H1 (cell line): Measurements from ENCODE around the gene OAT. TPM values are rescaled to one million over a fixed set of nuclear protein-coding genes. Genes with fewer than 3 reads are reported as not detected.

Source experiments
- CTCF ChIA-PET: fragments of 300-600 bp; sonication (Branson Sonifier 250); formaldehyde crosslinking; loops from one replicate; lab custom pipeline; 2021; ENCODE audit not compliant: partially characterized antibody; lab: Charles Lee
- POLR2A ChIA-PET: fragments of 300-600 bp; sonication (Branson Sonifier 250); formaldehyde crosslinking; loops from one replicate; lab custom pipeline; 2021; ENCODE audit warnings: inconsistent platforms; ENCODE audit not compliant: partially characterized antibody; lab: Charles Lee
- DNase-seq, 2 experiments: peaks; one replicate each; pipeline versions ENCODE4 v3.0.0 to v3.0.0-alpha.2; 2010 to 2022; ENCODE audit warnings: low spot score in 2 of 2, low read depth in 1 of 2, mixed read lengths in 1 of 2
- FAIRE-seq: peaks from 2 replicates; lab custom pipeline; 2011; peaks lifted over from hg19 to GRCh38; lab: Jason Lieb, UNC
- H2AFZ ChIP-seq: 2 replicates; pipeline ENCODE4 v1.8.1; 2012; ENCODE audit warnings: low read length, inconsistent platforms
- H2AK5ac ChIP-seq: 2 replicates; pipeline ENCODE4 v1.6.1; 2013; ENCODE audit warnings: low read depth, low read length
- H2BK120ac ChIP-seq: replicated peaks from 2 replicates; pipeline ENCODE3; 2013; ENCODE audit warnings: low read depth, low read length, inconsistent platforms
- H2BK12ac ChIP-seq: 2 replicates; pipeline ENCODE4 v1.6.1; 2013; ENCODE audit warnings: low read depth, low read length
- H2BK15ac ChIP-seq: 2 replicates; pipeline ENCODE4 v1.6.1; 2013; ENCODE audit warnings: low read length
- H2BK20ac ChIP-seq: 2 replicates; pipeline ENCODE4 v1.6.1; 2013; ENCODE audit warnings: low read length
- H2BK5ac ChIP-seq: 2 replicates; pipeline ENCODE4 v1.6.1; 2013; ENCODE audit warnings: low read depth, low read length
- H3K14ac ChIP-seq: 2 replicates; pipeline ENCODE4 v1.6.1; 2013; ENCODE audit warnings: inconsistent platforms; ENCODE audit not compliant: insufficient read length
- H3K18ac ChIP-seq: 2 replicates; pipeline ENCODE4 v1.6.1; 2013; ENCODE audit warnings: low read length; ENCODE audit errors: extremely low read depth
- H3K23ac ChIP-seq: 2 replicates; pipeline ENCODE4 v1.6.1; 2013; ENCODE audit warnings: inconsistent platforms; ENCODE audit not compliant: insufficient read length
- H3K23me2 ChIP-seq: 2 replicates; pipeline ENCODE4 v1.6.1; 2013; ENCODE audit warnings: low read depth, low read length
- H3K27ac ChIP-seq: 2 replicates; pipeline ENCODE4 v1.6.1; 2011; ENCODE audit warnings: low read depth, low read length, inconsistent platforms
- H3K27me3 ChIP-seq, 4 experiments: replicated peaks in 1 of 4; 1 replicate in 1 of 4; 2 replicates in 3 of 4; pipeline versions ENCODE4 v1.6.1 to v1.8.1; 2011 to 2013; ENCODE audit warnings: low read length in 3 of 4, mild to moderate bottlenecking in 3 of 4, inconsistent platforms in 2 of 4, mixed read lengths in 2 of 4, moderate library complexity in 1 of 4; ENCODE audit not compliant: control insufficient read depth in 3 of 4, insufficient read depth in 3 of 4; ENCODE audit errors: extremely low read depth in 1 of 4
- H3K36me3 ChIP-seq, 4 experiments: 2 replicates each; pipeline versions ENCODE4 v1.6.1 to v1.8.1; 2011 to 2013; ENCODE audit warnings: mild to moderate bottlenecking in 4 of 4, low read length in 3 of 4, moderate library complexity in 2 of 4, control low read depth in 1 of 4, inconsistent platforms in 1 of 4; ENCODE audit not compliant: insufficient read depth in 4 of 4, control insufficient read depth in 2 of 4
- H3K4ac ChIP-seq: replicated peaks from 2 replicates; pipeline ENCODE3; 2013; ENCODE audit warnings: low read length, low read depth, mixed read lengths, inconsistent platforms; ENCODE audit not compliant: insufficient read length
- H3K4me1 ChIP-seq, 4 experiments: replicated peaks in 1 of 4; 1 replicate in 1 of 4; 2 replicates in 3 of 4; pipeline versions ENCODE4 v1.6.1 to v1.8.1; 2011 to 2013; ENCODE audit warnings: low read length in 3 of 4, inconsistent platforms in 2 of 4, mixed read lengths in 1 of 4; ENCODE audit not compliant: insufficient read depth in 4 of 4, control insufficient read depth in 3 of 4
- H3K4me2 ChIP-seq, 2 experiments: 2 replicates each; pipeline versions ENCODE4 v1.6.1 to v1.8.1; 2011 to 2013; ENCODE audit warnings: low read depth in 2 of 2, low read length in 2 of 2, control low read depth in 1 of 2, inconsistent platforms in 1 of 2, mild to moderate bottlenecking in 1 of 2; ENCODE audit not compliant: insufficient read depth in 1 of 2
- H3K4me3 ChIP-seq, 4 experiments: fragments of 200-600, 300-600 bp in 1 of 4; sonication (generic), shearing (Covaris generic), sonication (Bioruptor Twin) in 1 of 4; 2 replicates each; pipeline versions ENCODE4 v1.5.1 to v1.8.1; 2011 to 2016; ENCODE audit warnings: low read length in 4 of 4, low read depth in 3 of 4, control low read depth in 2 of 4, inconsistent platforms in 2 of 4, mild to moderate bottlenecking in 2 of 4, mixed read lengths in 1 of 4, moderate library complexity in 1 of 4; ENCODE audit not compliant: insufficient read depth in 2 of 4; ENCODE audit errors: extremely low read depth in 1 of 4
- H3K56ac ChIP-seq: replicated peaks from 2 replicates; pipeline ENCODE3; 2013; ENCODE audit warnings: low read depth, mild to moderate bottlenecking, mixed read lengths, low read length, inconsistent platforms; ENCODE audit not compliant: insufficient read length
- H3K79me1 ChIP-seq: 2 replicates; pipeline ENCODE4 v1.6.1; 2013; ENCODE audit warnings: low read depth, low read length, control low read depth
- H3K79me2 ChIP-seq, 2 experiments: 2 replicates each; pipeline versions ENCODE4 v1.6.1 to v1.8.1; 2012 to 2013; ENCODE audit warnings: low read length in 2 of 2, mild to moderate bottlenecking in 2 of 2, inconsistent platforms in 1 of 2; ENCODE audit not compliant: insufficient read depth in 2 of 2, control insufficient read depth in 1 of 2
- H3K9ac ChIP-seq, 4 experiments: replicated peaks in 1 of 4; 1 replicate in 1 of 4; 2 replicates in 3 of 4; pipeline versions ENCODE4 v1.6.1 to v1.8.1; 2011 to 2013; ENCODE audit warnings: low read depth in 3 of 4, low read length in 3 of 4, control low read depth in 2 of 4, mild to moderate bottlenecking in 2 of 4, moderate library complexity in 2 of 4, inconsistent platforms in 1 of 4; ENCODE audit errors: extremely low read depth in 1 of 4
- H3K9me3 ChIP-seq, 2 experiments: 2 replicates each; pipeline versions ENCODE4 v1.6.1 to v1.8.1; 2012 to 2013; ENCODE audit warnings: mild to moderate bottlenecking in 2 of 2, moderate library complexity in 2 of 2, control low read depth in 1 of 2, inconsistent platforms in 1 of 2, low read depth in 1 of 2, low read length in 1 of 2, mixed read lengths in 1 of 2; ENCODE audit not compliant: insufficient read depth in 2 of 2
- H4K20me1 ChIP-seq, 2 experiments: replicated peaks in 1 of 2; 2 replicates each; pipeline versions ENCODE3 to v1.8.1; 2011 to 2013; ENCODE audit warnings: inconsistent platforms in 2 of 2, low read length in 2 of 2, mild to moderate bottlenecking in 1 of 2; ENCODE audit not compliant: insufficient read depth in 2 of 2, control insufficient read depth in 1 of 2
- H4K5ac ChIP-seq: 2 replicates; pipeline ENCODE4 v1.6.1; 2013; ENCODE audit warnings: low read length, low read depth, mixed read lengths, inconsistent platforms; ENCODE audit not compliant: insufficient read length
- H4K8ac ChIP-seq: 2 replicates; pipeline ENCODE4 v1.8.0; 2013; ENCODE audit warnings: mild to moderate bottlenecking, moderate library complexity, low read length, inconsistent platforms; ENCODE audit not compliant: insufficient read depth; ENCODE audit errors: extremely low read depth
- H4K91ac ChIP-seq: replicated peaks from 2 replicates; pipeline ENCODE3; 2013; ENCODE audit warnings: low read length, mixed read lengths, inconsistent platforms; ENCODE audit not compliant: insufficient read length
- BRCA1 ChIP-seq: IDR thresholded peaks from 2 replicates; pipeline ENCODE4 v1.6.1; 2012; ENCODE audit warnings: low read depth, low read length, improper control_type of control experiment
- CEBPB ChIP-seq: IDR thresholded peaks from 2 replicates; pipeline ENCODE4 v1.6.1; 2012; ENCODE audit warnings: low read depth, low read length
- EGR1 ChIP-seq: IDR thresholded peaks from 2 replicates; pipeline ENCODE4 v1.6.1; 2011; ENCODE audit warnings: low read depth, low read length, borderline replicate concordance
- EZH2 ChIP-seq: fragments of 200-600 bp; sonication (generic); IDR thresholded peaks from 2 replicates; pipeline ENCODE4 v1.7.1; 2012; ENCODE audit warnings: low read depth, mild to moderate bottlenecking, moderate library complexity, low read length, inconsistent platforms; ENCODE audit not compliant: severe bottlenecking
- GTF2F1 ChIP-seq: IDR thresholded peaks from 2 replicates; pipeline ENCODE4 v1.6.1; 2012; ENCODE audit warnings: low read depth, low read length, improper control_type of control experiment, borderline replicate concordance
- POU5F1 ChIP-seq: IDR thresholded peaks from 2 replicates; pipeline ENCODE4 v1.6.1; 2011; ENCODE audit warnings: low read depth, mild to moderate bottlenecking, low read length, moderate library complexity
- SIX5 ChIP-seq: IDR thresholded peaks from 2 replicates; pipeline ENCODE4 v1.6.1; 2011; ENCODE audit warnings: mild to moderate bottlenecking, low read depth, low read length
- SUZ12 ChIP-seq: fragments of 200-600 bp; sonication (generic); IDR thresholded peaks from 2 replicates; pipeline ENCODE4 v1.6.1; 2012; ENCODE audit warnings: mild to moderate bottlenecking, inconsistent platforms, low read length, moderate library complexity, mixed read lengths
- TAF7 ChIP-seq: optimal IDR thresholded peaks from 2 replicates; pipeline ENCODE3; 2011; ENCODE audit warnings: low read depth, mild to moderate bottlenecking, inconsistent platforms, low read length, moderate library complexity, borderline replicate concordance
- TBP ChIP-seq: IDR thresholded peaks from 2 replicates; pipeline ENCODE4 v1.6.1; 2011; ENCODE audit warnings: low read depth, low read length, improper control_type of control experiment
- WGBS, 2 experiments: shearing (Covaris generic) in 1 of 2; methylation state at CpG; one replicate each; pipeline versions ENCODE4 v1.1.6 to v1.1.7; 2013 to 2015; ENCODE audit warnings: low lambda C conversion rate in 2 of 2, mixed read lengths in 2 of 2, inconsistent platforms in 1 of 2, low coverage in 1 of 2, missing lambda C conversion rate in 1 of 2; ENCODE audit not compliant: insufficient replicate concordance in 2 of 2, insufficient coverage in 1 of 2, insufficient read length in 1 of 2; ENCODE audit errors: extremely low coverage in 1 of 2, missing lambda C conversion rate in 1 of 2; 5-methylcytosine and 5-hydroxymethylcytosine counted together
- polyA plus RNA-seq, 7 experiments: library from polyadenylated mRNA; depleted of rRNA in 3 of 7; stranded (reverse) in 5 of 7; unstranded in 2 of 7; fragments of >200 nt in 5 of 7; fragments of 200-250 nt in 2 of 7; gene quantifications; 1 replicate in 5 of 7; 2 replicates in 1 of 7; 4 replicates in 1 of 7; pipeline versions ENCODE4 v1.2.1 to v1.2.3, GENCODE V29; 2011 to 2013; ENCODE audit warnings: missing spikeins in 2 of 7, mixed read lengths in 2 of 7
- total RNA-seq: library from RNA; stranded (reverse); fragmentation: NEBNext Ultra II Directional; extraction: Animal tissue kit (Norgen Biotek cat#: 25700); gene quantifications from 2 replicates; pipeline ENCODE4 v1.2.1, GENCODE V29; 2021
- TF ChIP-seq, protein P1 (sequence below): IDR thresholded peaks from 2 replicates; pipeline ENCODE4 v1.6.1; 2011; ENCODE audit warnings: low read depth, mild to moderate bottlenecking, low read length; ENCODE audit not compliant: insufficient read depth

The OAT gene
- total and polyA plus RNA-seq, 2 of the 8 experiments (the other 6 are each of a cell fraction or from before 2014, with no cell fraction given), result 67.8 to 121 TPM

- Histone ChIP-seq H2BK15ac (0 out of 2 replicates have a peak overlapping the region, but pooled peaks have one; percentile 46), H3K14ac (no peak overlapping the region), H4K91ac (no peak overlapping the region), H3K36me3 (no peaks in the 10 kb centered on the region), H3K27ac (no peak overlapping the region), H2BK5ac (no peak overlapping the region), H3K56ac (no peak overlapping the region), H2BK120ac (no peak overlapping the region), H3K9ac (no peak overlapping the region), H4K5ac (no peak overlapping the region), H3K23me2 (no peaks in the 10 kb centered on the region; the same call in 1 of the 2 replicates), H3K27me3 (no peaks in the 10 kb centered on the region), H3K4me1 (peaks cover 0 to 5% (median 2%) of the 10 kb centered on the region in 4 experiments; a peak in 2 of 7 replicates), H2AK5ac (no peak overlapping the region), H3K4me3 (no peak overlapping the region), H2BK20ac (no peak overlapping the region), H3K4ac (no peak overlapping the region), H2AFZ (no peak overlapping the region), H3K18ac (no peak overlapping the region), H3K9me3 (no peaks in the 10 kb centered on the region), H3K23ac (no peak overlapping the region), H3K79me1 (no peaks in the 10 kb centered on the region), H2BK12ac (no peak overlapping the region), H3K79me2 (no peaks in the 10 kb centered on the region), H4K20me1 (no peaks in the 10 kb centered on the region), H3K4me2 (no peak overlapping the region), H4K8ac (no peak overlapping the region)
- no peak for FAIRE-seq
- WGBS, 2 experiments, result 87% methylated on average over 5 of the region's 5 CpGs; no CpG with 5 or more reads in 1 of the 2 experiments
- ChIA-PET CTCF (interaction anchor here (1.1 to 1.6 kb wide), 3 partner anchors 37 to 321 kb away, joined by 3 read pairs; no protein-coding TSS in a partner anchor), POLR2A (no interaction called here)
- no peak for DNase-seq
- TF ChIP-seq EZH2 (no peak), GTF2F1 (no peak), POU5F1 (no peak), SUZ12 (no peak), TBP (no peak), TAF7 (no peak), EGR1 (no peak), SIX5 (no peak), BRCA1 (no peak), CEBPB (no peak)
- TF ChIP-seq, protein P1, sequence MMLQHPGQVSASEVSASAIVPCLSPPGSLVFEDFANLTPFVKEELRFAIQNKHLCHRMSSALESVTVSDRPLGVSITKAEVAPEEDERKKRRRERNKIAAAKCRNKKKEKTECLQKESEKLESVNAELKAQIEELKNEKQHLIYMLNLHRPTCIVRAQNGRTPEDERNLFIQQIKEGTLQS, result no peak
Observed at GRCh38 chr10:124423813-124424212, 5.1 kb upstream of the OAT start.
